Superior temporal gyrus (tissue), 1 donor: ENCODE measurements around the gene MRPL52.
"Not testable (repeated sequence)": the region's sequence is repeated elsewhere in the genome, so short reads cannot be mapped to it uniquely, and the experiment has no call there.

ENCODE experiments used
- DNase-seq: peaks from one replicate; pipeline ENCODE4 v3.0.0-alpha.2; 2016; ENCODE audit errors: extremely low spot score

The MRPL52 gene

DNA sequence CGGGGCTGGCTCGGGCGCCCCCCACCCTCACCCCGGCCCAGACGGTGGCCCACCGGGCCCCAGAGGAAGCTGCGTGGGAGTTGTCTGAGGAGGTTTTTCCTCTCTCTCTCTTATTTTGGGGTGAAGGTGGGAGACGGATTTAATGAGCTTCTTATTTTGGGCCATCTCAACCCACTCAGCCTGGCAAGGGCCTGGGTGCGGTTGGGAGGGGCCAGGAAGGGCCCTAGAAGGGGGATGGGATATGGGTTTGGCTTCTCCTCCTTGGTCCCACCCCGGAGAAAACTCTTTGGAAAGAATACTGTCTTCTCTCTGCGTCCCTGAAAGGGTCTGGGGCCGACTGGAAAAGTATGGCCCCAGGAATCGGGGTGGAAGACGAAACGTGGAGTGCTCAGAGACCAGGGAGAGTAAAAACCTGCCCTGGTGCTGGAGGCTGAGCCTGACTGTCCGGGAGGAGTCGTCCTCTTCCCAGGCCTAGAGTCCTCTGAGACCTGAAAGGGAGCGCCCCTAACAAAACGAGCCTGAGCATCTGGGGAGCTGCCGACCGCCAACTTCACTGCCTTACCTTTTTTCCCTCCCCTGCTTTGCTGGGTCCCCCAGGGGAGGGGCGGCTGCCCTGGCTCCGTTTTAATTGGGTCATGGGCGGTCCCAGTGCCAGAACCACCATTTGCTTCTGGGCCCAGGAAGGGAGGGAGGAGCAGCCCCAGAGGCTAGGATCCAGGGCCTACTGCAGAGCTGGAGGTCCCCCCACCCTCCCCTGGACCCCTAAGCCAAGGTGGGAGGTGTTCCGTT is 8.3 kb downstream of the MRPL52 start:
- no peak for DNase-seq

DNA sequence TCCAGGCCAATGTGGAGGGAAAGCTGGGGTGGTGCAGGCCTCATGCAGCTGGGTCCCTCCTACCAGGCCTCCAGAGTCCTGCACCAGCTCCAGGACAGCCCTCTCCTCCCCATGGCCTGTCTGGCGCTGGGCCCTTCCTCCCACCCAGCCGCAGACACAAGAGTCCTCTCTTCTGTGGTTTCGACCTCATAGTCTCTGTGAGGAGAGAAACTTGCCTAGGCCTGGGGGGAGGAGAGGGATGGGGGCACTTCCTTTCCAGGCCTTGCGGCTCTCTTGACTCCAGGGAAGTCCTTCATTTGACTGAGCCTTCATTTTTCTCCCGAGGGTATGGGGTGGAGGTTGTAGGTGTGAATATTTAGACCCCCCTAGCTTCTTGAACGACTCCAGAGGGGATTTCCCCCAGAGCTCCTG is 8.9 kb downstream of the MRPL52 start:
- no peak for DNase-seq

DNA sequence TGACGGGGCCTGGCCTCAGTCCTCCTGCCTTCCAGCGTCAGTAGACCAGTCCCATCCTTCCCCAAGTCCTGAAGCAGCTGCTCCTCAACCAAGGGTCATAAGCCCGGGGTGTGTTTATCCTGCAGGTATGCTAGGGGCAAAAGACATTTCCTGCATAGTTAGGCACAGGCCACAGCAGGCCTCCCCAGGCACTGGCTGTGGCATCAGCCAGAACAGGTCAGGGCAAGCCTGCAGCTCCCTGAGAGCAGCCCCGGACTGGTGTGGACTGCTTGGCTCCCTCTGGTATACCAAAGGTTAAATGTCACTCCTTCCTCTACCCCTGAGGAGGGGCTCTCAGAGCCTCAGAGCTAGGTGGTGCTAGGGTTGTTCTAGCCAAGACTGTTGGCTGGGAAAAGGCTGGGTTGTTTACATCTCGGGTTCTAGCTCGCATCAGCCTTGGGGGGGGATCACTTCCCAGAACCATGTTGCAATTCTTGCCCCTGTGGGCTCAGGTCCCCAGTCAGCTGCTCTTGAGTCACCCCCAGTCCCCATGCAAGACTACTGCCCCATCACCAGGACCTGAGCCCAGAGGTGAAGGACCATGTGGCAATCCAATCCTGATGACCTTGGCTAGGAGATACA is 9.6 kb downstream of the MRPL52 start:
- DNase-seq, result no peak

DNA sequence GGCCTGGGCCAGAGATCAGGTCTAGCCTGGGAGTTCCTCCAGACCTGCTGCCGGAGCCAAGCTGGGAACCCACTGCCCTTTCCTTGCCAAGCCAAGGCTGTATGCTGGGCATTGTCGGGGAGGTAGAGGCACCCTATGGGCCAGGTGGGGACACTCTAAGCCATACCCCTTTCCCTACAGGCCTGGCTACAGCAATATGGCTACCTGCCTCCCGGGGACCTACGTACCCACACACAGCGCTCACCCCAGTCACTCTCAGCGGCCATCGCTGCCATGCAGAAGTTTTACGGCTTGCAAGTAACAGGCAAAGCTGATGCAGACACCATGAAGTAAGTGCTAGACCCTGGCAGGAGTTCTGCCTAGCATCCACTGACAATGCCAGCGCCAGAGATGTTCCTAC is 11.6 kb downstream of the MRPL52 start:
- DNase-seq, result no peak

DNA sequence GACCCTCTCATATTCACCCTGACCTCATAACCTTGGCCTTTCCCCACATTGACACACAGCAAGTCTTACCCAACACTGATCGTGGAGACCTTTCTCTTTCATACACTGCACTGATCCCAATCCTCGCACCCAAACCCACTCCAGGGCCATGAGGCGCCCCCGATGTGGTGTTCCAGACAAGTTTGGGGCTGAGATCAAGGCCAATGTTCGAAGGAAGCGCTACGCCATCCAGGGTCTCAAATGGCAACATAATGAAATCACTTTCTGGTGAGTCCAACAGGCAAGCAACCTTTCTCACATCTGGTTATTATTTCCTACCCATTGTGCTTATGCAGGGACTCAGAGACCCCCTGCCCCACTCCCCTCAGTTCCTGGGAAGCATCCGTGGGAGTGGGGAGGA is 12.1 kb downstream of the MRPL52 start:
- no peak for DNase-seq

DNA sequence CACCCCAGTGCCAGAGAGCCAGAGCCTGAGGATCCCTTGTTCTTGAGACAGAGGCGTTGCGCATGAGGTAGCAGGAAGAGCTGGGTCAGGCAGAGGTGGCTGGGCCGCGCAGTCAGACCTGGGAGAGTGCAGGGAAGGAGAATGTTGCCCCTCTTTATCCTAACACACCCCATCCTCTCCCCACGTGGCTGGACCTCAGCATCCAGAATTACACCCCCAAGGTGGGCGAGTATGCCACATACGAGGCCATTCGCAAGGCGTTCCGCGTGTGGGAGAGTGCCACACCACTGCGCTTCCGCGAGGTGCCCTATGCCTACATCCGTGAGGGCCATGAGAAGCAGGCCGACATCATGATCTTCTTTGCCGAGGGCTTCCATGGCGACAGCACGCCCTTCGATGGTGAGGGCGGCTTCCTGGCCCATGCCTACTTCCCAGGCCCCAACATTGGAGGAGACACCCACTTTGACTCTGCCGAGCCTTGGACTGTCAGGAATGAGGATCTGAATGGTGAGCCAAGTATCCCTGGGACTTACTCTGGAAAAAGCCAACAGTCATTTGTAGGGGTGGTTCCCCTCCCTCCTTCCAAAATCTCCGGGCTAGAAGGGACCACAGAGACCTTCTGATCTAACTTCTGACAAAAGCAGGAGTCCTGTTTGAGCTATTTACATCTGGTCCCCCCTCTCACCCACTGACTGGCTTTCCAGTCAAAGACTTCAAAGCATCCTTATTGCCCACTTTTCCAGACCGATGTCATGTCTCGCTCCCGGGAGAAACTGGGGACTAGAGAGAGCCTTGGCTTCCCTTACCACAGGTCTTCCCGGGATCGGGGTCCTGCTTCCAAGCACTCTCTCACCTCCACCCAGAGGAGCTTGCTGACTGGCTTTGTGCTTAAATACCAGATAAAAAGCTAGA is 12.8 kb downstream of the MRPL52 start:
- DNase-seq, result no peak

DNA sequence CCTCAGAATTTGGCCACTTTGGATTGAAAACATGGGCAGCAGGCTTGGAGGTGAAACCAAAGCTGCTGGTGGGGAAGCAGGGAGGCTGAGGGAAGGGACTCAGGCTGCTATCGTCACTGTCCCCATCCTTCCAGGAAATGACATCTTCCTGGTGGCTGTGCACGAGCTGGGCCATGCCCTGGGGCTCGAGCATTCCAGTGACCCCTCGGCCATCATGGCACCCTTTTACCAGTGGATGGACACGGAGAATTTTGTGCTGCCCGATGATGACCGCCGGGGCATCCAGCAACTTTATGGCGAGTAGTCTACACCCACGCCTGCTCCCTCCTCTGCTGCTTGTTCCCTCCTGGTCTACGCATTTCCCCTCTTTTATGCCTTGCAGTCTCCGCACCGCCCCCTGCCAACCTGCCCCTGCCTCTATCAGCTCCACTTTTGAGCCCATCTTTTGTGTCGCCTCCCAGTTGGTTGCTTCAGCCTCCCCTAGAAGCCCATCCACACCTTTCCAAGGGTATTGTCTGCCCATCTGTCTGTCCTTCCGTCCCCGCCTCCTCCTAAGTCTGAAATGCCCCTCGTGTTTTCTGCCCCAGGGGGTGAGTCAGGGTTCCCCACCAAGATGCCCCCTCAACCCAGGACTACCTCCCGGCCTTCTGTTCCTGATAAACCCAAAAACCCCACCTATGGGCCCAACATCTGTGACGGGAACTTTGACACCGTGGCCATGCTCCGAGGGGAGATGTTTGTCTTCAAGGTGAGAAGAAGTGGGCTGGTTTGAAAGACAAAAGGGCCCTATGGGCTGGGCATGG is 13.6 kb downstream of the MRPL52 start:
- no peak for DNase-seq

DNA sequence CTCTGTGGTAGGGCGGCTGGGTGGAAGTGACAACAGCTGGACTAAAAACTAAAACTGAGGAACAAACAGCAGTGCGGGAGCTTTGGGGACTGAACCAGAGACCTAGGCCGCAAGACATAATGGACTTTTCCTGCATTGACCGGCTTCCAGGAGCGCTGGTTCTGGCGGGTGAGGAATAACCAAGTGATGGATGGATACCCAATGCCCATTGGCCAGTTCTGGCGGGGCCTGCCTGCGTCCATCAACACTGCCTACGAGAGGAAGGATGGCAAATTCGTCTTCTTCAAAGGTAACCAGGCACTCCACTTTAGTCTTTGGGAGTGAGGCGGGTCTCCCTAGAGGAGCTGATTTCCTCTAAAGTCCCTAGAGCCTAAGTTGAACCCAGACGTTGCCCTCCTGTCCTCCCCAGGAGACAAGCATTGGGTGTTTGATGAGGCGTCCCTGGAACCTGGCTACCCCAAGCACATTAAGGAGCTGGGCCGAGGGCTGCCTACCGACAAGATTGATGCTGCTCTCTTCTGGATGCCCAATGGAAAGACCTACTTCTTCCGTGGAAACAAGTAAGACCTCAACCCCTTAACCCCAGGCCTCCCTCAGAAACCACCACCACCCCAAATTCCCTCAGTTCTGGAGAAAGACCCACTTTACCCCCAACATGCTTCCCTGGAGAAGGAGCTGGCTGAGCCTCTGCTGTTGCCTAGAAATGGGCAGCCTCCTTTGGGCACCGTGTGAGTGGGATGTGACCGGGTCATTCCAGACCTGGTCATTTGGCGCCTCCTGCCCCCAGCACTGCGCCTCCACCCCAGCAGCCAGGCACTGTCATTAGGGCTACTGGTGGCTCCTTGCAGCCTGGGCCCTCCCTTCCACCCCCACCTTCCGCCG is 14.8 kb downstream of the MRPL52 start:
- DNase-seq, result no peak

DNA sequence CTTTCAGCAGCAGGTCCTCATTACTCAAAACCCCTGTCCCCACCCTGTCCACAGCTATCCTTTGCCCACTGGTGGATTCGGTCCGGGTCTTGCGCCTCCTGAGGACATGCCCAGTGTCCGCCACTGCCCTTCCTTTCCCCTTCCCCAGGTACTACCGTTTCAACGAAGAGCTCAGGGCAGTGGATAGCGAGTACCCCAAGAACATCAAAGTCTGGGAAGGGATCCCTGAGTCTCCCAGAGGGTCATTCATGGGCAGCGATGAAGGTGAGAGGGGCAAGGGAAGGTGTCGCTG is 15.4 kb downstream of the MRPL52 start:
- no peak for DNase-seq

DNA sequence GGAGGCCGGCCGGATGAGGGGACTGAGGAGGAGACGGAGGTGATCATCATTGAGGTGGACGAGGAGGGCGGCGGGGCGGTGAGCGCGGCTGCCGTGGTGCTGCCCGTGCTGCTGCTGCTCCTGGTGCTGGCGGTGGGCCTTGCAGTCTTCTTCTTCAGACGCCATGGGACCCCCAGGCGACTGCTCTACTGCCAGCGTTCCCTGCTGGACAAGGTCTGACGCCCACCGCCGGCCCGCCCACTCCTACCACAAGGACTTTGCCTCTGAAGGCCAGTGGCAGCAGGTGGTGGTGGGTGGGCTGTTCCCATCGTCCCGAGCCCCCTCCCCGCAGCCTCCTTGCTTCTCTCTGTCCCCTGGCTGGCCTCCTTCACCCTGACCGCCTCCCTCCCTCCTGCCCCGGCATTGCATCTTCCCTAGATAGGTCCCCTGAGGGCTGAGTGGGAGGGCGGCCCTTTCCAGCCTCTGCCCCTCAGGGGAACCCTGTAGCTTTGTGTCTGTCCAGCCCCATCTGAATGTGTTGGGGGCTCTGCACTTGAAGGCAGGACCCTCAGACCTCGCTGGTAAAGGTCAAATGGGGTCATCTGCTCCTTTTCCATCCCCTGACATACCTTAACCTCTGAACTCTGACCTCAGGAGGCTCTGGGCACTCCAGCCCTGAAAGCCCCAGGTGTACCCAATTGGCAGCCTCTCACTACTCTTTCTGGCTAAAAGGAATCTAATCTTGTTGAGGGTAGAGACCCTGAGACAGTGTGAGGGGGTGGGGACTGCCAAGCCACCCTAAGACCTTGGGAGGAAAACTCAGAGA is 16.3 kb downstream of the MRPL52 start:
- no peak for DNase-seq

DNA sequence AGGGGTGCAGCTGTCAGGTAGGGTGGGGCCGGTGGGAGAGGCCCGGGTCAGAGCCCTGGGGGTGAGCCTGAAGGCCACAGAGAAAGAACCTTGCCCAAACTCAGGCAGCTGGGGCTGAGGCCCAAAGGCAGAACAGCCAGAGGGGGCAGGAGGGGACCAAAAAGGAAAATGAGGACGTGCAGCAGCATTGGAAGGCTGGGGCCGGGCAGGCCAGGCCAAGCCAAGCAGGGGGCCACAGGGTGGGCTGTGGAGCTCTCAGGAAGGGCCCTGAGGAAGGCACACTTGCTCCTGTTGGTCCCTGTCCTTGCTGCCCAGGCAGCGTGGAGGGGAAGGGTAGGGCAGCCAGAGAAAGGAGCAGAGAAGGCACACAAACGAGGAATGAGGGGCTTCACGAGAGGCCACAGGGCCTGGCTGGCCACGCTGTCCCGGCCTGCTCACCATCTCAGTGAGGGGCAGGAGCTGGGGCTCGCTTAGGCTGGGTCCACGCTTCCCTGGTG is 17.2 kb downstream of the MRPL52 start:
- no peak for DNase-seq

DNA sequence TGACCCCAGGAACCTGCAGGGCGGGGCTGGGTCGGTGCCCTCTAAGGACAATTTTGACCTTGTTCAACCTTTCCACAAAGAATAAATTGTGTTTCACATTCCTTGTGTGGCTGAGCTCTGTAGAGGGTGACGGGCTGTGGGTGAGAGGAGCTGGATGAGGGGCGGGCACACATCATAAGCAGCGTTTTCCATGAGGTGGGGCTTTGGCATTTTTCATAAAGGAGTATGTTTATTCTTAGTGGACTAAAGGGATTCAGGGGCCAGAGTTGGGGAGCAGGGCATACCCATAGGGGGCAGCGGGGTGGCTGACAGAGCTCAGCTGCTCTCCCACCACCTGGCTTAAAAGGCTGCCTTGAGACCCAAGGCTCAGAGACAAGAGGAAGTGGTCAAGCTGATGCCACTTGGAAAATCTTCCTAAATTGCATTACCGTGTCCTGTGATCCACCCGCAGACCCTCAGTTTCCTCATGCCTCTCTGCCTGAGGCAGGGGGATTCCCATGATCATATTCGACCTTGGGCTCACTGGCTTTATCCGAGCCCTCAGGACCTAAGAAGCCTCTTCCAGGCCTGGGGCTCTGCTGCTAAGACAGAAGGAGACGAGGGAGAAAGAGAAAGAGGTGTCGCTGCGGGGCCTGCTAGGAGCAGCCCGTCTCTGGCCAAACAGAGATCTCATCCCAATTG is 18.1 kb downstream of the MRPL52 start:
- no peak for DNase-seq

DNA sequence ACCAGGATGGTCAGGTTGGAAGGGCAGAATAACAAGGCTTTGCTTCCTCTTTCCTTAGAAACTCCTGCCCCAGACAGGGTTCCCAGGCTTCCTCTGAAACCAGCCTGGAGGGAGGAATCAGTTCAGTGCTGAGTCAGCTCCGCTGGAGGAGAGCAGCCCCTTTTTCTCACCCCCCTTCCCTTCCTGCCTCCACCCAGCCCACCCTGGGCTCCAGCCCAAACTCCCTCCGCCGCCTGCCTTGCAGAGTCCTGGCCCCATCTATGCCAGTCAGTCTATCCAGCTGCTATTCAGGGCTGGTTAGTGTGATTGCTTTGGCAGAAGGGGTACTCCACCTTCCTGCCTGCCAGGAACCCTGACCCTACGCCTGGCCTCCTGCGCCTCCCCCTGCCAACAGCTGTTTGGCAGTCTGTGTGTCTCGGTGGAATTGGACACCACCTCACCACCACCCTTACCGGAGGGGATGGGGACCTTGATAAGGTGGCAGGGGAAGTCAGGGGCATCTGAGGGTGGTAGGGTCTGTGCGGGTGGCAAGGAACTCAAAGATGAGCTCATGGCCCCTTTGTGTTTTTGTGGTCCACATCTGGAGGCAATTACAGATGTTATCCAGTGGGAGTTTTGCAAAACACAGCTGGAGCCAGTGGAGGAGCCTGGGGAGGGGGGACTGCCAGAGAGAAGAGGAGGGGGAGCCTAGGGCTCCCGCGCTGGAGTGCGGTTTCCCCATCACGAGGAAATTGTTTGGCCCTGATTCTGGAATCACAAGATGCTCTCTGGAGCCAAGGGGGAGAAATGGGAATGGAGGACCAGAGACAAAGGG is 18.9 kb downstream of the MRPL52 start:
- no peak for DNase-seq

DNA sequence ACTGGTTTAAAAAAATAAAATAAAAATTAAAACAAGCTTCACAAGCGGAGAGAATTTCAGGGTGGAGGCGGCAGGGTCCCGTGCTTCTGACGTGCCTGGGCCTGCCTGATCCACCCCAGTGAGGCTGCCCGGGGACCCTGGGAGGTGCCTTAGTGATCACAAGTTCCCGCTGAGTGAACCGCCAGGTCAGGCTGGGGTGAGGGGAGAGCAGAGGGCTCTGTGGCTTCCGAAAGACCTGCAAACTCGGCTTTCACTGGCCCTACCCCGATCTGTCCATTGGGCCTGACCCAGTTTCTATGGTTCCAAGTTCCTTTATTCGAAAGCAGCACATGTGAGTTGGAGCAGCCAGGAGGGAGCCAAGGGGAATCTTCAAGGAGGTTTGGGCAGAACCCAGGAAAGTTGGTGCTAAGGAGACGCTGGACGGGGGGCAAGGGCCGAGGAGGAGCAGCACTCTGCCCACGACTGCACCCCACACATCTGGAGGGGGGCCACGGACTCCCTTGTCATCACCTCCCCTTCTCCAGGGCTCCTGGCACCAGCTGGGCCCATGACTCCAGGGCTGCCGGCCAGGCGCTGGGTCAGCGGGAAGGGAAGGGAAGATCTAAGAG is 19.6 kb downstream of the MRPL52 start:
- no peak for DNase-seq

DNA sequence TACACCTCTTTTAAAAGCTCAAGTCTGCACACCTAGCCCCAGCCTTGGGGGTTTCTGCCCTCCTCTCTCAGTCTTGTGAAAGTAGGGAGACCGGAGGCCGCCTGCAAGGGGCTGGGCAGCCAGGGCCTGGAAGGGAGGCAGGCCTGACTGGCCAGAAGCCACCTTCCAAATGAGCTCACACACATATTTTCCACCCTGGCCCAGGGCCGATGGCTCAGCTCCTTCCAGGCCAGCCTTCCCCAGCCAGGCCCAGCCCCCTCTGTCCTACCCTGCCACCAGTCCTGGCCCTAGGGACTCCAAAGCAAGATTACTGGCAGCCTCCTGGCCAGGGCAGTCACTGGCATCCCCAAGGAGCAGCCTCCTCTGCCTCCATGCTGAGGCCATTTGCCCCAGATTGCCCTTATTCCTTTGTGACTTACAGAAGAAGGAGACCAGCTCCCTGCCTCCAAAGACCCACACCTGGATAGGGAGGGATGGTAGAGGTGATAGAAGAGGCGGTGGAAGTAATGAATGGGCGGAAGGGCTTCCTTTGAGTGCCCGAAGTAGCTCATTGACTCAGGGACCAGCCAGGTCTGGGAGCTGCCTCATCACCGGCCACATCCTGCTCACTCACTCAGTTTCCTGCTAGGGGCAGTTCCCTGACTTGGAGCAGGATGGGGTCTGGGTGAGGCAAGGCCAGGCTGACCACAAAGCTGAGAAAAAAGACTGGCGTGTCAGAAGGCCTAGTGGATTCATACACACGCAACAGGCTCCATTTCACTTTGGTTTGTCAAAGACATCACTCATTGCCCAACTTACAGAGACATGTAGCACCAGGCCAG is 21.5 kb downstream of the MRPL52 start:
- peak; percentile 42 for DNase-seq

DNA sequence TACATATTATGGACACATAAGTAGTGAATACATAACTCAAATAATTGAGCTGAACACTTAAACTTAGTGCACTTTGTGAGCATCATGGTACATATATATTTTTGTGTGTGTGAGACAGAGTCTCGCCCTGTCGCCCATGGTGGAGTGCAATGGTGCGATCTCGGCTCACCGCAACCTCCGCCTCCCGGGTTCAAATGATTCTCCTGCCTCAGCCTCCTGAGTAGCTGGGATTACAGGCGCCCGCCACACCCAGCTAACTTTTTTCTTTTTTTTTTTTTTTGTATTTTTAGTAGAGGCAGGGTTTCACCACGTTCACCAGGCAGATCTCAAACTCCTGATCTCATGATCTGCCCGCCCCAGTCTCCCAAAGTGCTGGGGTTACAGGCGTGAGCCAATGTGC is 22.5 kb downstream of the MRPL52 start:
- not testable (repeated sequence) for DNase-seq

DNA sequence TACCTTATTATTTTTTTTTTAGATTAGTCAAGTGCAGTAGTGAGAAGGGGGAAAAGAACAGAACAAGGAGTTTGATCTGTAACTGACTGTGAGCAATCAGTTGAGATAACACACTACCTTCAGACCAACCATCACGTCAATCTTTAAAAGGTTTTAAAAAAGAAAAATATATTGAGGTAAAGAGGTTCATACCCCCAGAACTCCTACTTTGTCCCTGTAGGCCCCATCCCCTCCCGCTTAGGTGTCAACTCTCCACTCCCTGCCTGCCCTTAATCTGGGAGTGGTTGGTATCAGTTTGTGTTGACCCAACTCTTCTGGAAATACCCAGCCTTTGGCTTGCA is 22.9 kb downstream of the MRPL52 start:
- DNase-seq, result no peak
